Spleen (tissue), 11 donors: Measurements from ENCODE around the gene C22orf31. TPM values are rescaled to one million over a fixed set of nuclear protein-coding genes. Genes with fewer than 3 reads are reported as not detected.

Experiments
- DNase-seq: peaks from one replicate; pipeline ENCODE4 v3.0.0-alpha.2; 2020
- H3K27ac ChIP-seq, 8 donors: fragments of 200-600 bp; sonication (generic) in 7 of 8; 1 replicate in 4 of 8; 2 replicates in 4 of 8; pipeline versions ENCODE4 v1.5.0 to v1.8.0; 2016 to 2021; ENCODE audit warnings: inconsistent platforms in 4 of 8, mild to moderate bottlenecking in 4 of 8, moderate library complexity in 1 of 8
- H3K27me3 ChIP-seq, 7 donors: fragments of 200-600 bp; sonication (generic) in 6 of 7; replicated peaks in 1 of 7; 1 replicate in 4 of 7; 2 replicates in 3 of 7; pipeline versions ENCODE4 v1.5.0 to v1.8.0; 2016 to 2021; ENCODE audit warnings: inconsistent platforms in 3 of 7, mild to moderate bottlenecking in 1 of 7
- H3K36me3 ChIP-seq, 6 donors: fragments of 200-600 bp; sonication (generic) in 5 of 6; 1 replicate in 4 of 6; 2 replicates in 2 of 6; pipeline versions ENCODE4 v1.5.0 to v1.8.0; 2016 to 2021; ENCODE audit warnings: inconsistent platforms in 2 of 6
- H3K4me1 ChIP-seq, 6 donors: fragments of 200-600 bp; sonication (generic) in 5 of 6; 1 replicate in 3 of 6; 2 replicates in 3 of 6; pipeline versions ENCODE4 v1.5.0 to v1.8.0; 2016 to 2021; ENCODE audit warnings: inconsistent platforms in 3 of 6
- H3K4me3 ChIP-seq, 8 donors: fragments of 200-600 bp; sonication (generic) in 7 of 8; 1 replicate in 4 of 8; 2 replicates in 4 of 8; pipeline versions ENCODE4 v1.5.0 to v1.8.0; 2016 to 2021; ENCODE audit warnings: inconsistent platforms in 4 of 8, mild to moderate bottlenecking in 4 of 8, moderate library complexity in 2 of 8
- H3K9me3 ChIP-seq, 8 donors: fragments of 200-600 bp; sonication (generic) in 7 of 8; 1 replicate in 4 of 8; 2 replicates in 4 of 8; pipeline versions ENCODE4 v1.5.0 to v1.8.0; 2016 to 2021; ENCODE audit warnings: inconsistent platforms in 4 of 8
- POLR2A ChIP-seq, 3 donors: fragments of 450-650 bp; IDR thresholded peaks; one replicate each; pipeline ENCODE4 v1.5.1; 2017; ENCODE audit warnings: antibody characterized with exemption in 3 of 3, mild to moderate bottlenecking in 1 of 3
- POLR2AphosphoS5 ChIP-seq, 3 donors: sonication (generic); formaldehyde crosslinking; IDR thresholded peaks; one replicate each; pipeline ENCODE4 v1.5.1; 2017; ENCODE audit warnings: antibody characterized with exemption in 3 of 3
- WGBS, 5 donors: extraction: QIAGEN DNeasy Blood & Tissue Kit in 3 of 5; methylation state at CpG; one replicate each; pipeline versions ENCODE4 v1.1.5 to v1.1.7; 2013 to 2018; 5-methylcytosine and 5-hydroxymethylcytosine counted together
- intact Hi-C: fragments of 100-400 bp; cut with DNase I; formaldehyde crosslinking; loops from one replicate; pipeline ENCODE4 v1.15.0; 2023; ENCODE audit warnings: low total_unique reads
- polyA plus RNA-seq, 3 donors: library from polyadenylated mRNA; stranded (reverse); fragments of 200-250 nt; gene quantifications; one replicate each; pipeline ENCODE4 v1.2.1, GENCODE V29; 2013
- total RNA-seq, 7 donors: library from RNA; depleted of rRNA in 3 of 7; stranded (reverse); fragments of >200 nt in 3 of 7; fragmentation: NEBNext Ultra II Directional in 4 of 7; extraction: Animal tissue kit (Norgen Biotek cat#: 25700) in 4 of 7; gene quantifications; one replicate each; pipeline versions ENCODE4 v1.1.0 to v1.2.1, GENCODE V29; 2016 to 2021
- TF ChIP-seq, protein P1 (sequence below), 11 experiments: fragments of 200-600 bp in 7 of 11; fragments of 450-650 bp in 4 of 11; sonication (generic) in 4 of 11; IDR thresholded peaks in 8 of 11; conservative IDR thresholded peaks in 3 of 11; 1 replicate in 7 of 11; 2 replicates in 4 of 11; pipeline versions ENCODE4 v1.4.0 to v1.8.0; 2016 to 2021; ENCODE audit warnings: antibody characterized with exemption in 11 of 11, inconsistent platforms in 4 of 11, mild to moderate bottlenecking in 1 of 11
- donor health status: healthy with polysubstance abuse.
- donor health status: DM: no; HTN: no; CAD: no; lungs with moderate emphysema.
- donor health status: DM: no; HTN: no; CAD: no.
- donor health status: Bipolar disorder and iron deficiency.
- donor health status: healthy.
- donor health status: DM: no; HTN: no; CAD: no.
- donor health status: DM: yes; HTN: yes; CAD: no.

Gene C22orf31
- total and polyA plus RNA-seq, 10 donors = not detected

DNA sequence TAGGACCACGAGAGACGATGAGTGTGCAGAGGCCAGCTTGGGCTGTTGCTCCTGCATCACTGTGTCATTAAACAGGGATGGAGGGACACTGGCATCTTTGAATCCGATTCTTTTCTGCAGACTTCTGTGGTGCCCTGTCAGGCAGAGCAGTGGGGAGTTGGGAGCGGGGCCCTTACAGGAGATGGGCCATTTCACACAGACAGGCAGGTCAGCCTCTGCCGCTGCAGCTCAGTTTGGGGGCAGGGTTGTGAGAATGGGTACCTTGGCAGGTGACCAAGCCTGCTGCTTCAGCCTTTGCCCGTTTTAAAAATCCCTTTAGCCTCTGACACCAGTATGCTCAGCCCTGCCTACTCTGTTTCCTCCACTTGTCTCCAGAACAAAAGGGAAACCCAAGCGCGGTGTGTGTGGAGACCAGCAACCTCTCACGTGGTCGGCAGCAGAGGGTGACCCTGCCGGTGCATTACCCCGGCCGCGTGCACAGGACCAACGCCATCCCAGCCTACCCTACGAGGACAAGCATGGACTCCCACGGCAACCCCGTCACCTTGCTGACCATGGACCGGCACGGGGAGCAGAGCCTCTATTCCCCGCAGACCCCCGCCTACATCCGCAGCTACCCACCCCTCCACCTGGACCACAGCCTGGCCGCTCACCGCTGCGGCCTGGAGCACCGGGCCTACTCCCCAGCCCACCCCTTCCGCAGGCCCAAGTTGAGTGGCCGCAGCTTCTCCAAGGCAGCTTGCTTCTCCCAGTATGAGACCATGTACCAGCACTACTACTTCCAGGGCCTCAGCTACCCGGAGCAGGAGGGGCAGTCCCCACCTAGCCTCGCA is 12.6 kb downstream of the C22orf31 start:
- TF ChIP-seq, protein P1, sequence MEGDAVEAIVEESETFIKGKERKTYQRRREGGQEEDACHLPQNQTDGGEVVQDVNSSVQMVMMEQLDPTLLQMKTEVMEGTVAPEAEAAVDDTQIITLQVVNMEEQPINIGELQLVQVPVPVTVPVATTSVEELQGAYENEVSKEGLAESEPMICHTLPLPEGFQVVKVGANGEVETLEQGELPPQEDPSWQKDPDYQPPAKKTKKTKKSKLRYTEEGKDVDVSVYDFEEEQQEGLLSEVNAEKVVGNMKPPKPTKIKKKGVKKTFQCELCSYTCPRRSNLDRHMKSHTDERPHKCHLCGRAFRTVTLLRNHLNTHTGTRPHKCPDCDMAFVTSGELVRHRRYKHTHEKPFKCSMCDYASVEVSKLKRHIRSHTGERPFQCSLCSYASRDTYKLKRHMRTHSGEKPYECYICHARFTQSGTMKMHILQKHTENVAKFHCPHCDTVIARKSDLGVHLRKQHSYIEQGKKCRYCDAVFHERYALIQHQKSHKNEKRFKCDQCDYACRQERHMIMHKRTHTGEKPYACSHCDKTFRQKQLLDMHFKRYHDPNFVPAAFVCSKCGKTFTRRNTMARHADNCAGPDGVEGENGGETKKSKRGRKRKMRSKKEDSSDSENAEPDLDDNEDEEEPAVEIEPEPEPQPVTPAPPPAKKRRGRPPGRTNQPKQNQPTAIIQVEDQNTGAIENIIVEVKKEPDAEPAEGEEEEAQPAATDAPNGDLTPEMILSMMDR (IDR thresholded peaks at IDR 0.05 in 8 of 11, conservative IDR thresholded peaks at IDR 0.05 in 3 of 11) = no peak
- TF ChIP-seq POLR2A (IDR thresholded peaks at IDR 0.05) (no peak), POLR2AphosphoS5 (IDR thresholded peaks at IDR 0.05) (no peak)
- intact Hi-C loops = no loop called here
- Histone ChIP-seq H3K4me3 (no peak overlapping the region), H3K36me3 (peaks cover 0 to 68% (median 19%) of the 10 kb centered on the region in 6 donors), H3K27ac (no peak overlapping the region), H3K27me3 (no peaks in the 10 kb centered on the region), H3K9me3 (no peaks in the 10 kb centered on the region), H3K4me1 (no peaks in the 10 kb centered on the region)
- no peak for DNase-seq
- 86 to 97% (median 95%) methylated on average over 20 to 31 of the region's 31 CpGs for WGBS, 5 donors

DNA sequence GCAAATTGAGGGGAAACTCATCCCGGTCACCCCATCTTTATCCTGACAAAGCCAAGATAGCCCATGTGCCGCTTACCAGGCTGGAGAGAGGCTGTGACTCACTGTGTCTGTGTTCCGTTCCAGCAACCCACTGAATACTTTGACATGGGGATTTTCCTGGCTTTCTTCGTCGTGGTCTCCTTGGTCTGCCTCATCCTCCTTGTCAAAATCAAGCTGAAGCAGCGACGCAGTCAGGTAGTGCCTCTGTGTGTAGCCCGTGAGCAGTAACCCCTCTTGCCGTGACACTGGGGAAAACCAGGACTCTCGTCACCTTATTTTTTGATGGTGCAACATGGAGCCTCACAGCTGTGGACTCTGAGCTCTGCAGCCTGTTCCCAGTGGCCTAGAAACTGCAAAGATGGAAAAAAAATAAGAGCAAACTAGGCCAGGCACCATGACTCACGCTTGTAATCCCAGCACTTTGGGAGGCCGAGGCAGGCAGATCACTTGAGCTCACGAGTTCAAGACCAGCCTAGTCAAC is 16.9 kb downstream of the C22orf31 start:
- Histone ChIP-seq H3K9me3 (no peaks in the 10 kb centered on the region), H3K36me3 (peaks cover 0 to 55% (median 14%) of the 10 kb centered on the region in 6 donors), H3K4me3 (no peak overlapping the region), H3K27ac (no peak overlapping the region), H3K27me3 (peaks cover 0 to 4% (median 0%) of the 10 kb centered on the region in 7 donors), H3K4me1 (peaks cover 0 to 11% (median 7%) of the 10 kb centered on the region in 6 donors)
- DNase-seq = no peak
- TF ChIP-seq, protein P1 (IDR thresholded peaks at IDR 0.05 in 8 of 11, conservative IDR thresholded peaks at IDR 0.05 in 3 of 11) = no peak
- no peak for TF ChIP-seq POLR2A (IDR thresholded peaks at IDR 0.05)
- no peak for TF ChIP-seq POLR2AphosphoS5 (IDR thresholded peaks at IDR 0.05)
- intact Hi-C loops = loop anchor here (5.0 kb wide), 1 partner anchor 442 kb away; no protein-coding TSS in a partner anchor
- WGBS, 5 donors = 81 to 95% (median 92%) methylated on average over 13 of the region's 13 CpGs

DNA sequence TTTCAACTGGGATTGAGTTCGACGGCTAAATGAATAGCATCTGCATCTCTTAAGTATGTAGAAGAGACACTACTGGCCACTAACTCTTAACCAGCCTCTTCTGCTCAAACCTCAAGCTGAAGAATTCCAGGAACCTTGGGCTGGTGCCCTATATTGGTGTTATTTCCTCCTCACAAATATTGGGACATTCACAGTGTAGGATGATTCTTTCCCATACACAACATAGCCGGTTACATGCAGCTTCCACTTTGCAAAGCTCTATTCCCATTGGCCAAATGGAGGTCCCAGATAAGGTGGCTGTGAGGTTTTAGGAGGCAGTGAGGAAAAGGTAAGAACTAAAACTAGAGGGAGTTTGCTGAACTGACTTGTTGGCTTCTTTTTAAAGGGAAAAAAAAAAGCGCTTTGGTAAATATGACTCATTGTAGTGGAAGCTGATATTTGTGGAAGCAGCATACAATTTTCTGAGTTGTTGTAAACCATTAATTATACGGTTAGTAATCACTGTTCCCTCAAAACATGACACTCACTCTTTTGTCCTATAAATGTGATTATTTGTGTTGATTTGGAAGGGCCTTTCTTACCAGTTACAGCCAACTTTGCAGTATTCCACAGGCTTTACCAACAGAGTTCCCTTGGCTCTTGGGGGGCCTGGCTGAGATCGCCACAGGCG is 17.6 kb downstream of the C22orf31 start:
- DNase-seq = no peak
- Histone ChIP-seq H3K9me3 (no peaks in the 10 kb centered on the region), H3K36me3 (peaks cover 0 to 48% (median 11%) of the 10 kb centered on the region in 6 donors), H3K27ac (no peak overlapping the region), H3K27me3 (peaks cover 0 to 4% (median 0%) of the 10 kb centered on the region in 7 donors), H3K4me3 (no peak overlapping the region), H3K4me1 (peaks cover 0 to 13% (median 8%) of the 10 kb centered on the region in 6 donors)
- intact Hi-C loops = loop anchor here (5.0 kb wide), 1 partner anchor 442 kb away; no protein-coding TSS in a partner anchor
- TF ChIP-seq, protein P1 (IDR thresholded peaks at IDR 0.05 in 8 of 11, conservative IDR thresholded peaks at IDR 0.05 in 3 of 11) = no peak
- TF ChIP-seq POLR2A (IDR thresholded peaks at IDR 0.05) = no peak
- TF ChIP-seq POLR2AphosphoS5 (IDR thresholded peaks at IDR 0.05) = no peak
- WGBS, 5 donors = 83 to 97% (median 96%) methylated on average over 7 of the region's 7 CpGs
